ENCODE results near the gene SMIM7. TPM values are rescaled to one million over a fixed set of nuclear protein-coding genes. Genes with fewer than 3 reads are reported as not detected.

Gene SMIM7
- total RNA-seq, 6 donors from 2014 or later: 71.8 to 129 (median 80.4) TPM

DNA sequence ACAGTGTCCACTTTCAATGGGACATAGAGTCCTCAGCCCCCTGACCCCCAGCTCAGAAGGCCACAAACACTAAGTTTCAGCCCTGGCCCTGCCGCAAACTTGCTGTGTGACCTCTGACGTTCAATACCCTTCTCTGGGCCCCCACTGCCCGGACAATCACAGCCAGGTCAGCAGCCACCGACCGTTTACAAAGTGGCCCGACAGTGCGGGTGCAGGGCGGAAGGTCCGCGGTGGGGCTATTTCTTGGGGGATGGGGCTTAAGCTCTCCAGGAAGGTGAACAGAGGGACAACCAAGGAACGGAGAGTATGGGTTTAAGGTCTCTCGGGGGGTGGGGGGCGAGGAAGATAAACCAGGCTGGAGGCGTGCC is 496 bp downstream of the SMIM7 start:
- peak overlapping the region; percentile 53 to 90 (median 84) for H3K4me3 ChIP-seq
- H3K36me3 ChIP-seq: peaks cover 7 to 42% (median 27%) of the 10 kb centered on the region in 4 donors
- H3K27ac ChIP-seq: peak overlapping the region; percentile 84 to 98 (median 91)
- no peak for TF ChIP-seq EP300 (IDR thresholded peaks at IDR 0.05)
- no peak for TF ChIP-seq POLR2AphosphoS5 (IDR thresholded peaks at IDR 0.05)
- TF ChIP-seq, protein P1, sequence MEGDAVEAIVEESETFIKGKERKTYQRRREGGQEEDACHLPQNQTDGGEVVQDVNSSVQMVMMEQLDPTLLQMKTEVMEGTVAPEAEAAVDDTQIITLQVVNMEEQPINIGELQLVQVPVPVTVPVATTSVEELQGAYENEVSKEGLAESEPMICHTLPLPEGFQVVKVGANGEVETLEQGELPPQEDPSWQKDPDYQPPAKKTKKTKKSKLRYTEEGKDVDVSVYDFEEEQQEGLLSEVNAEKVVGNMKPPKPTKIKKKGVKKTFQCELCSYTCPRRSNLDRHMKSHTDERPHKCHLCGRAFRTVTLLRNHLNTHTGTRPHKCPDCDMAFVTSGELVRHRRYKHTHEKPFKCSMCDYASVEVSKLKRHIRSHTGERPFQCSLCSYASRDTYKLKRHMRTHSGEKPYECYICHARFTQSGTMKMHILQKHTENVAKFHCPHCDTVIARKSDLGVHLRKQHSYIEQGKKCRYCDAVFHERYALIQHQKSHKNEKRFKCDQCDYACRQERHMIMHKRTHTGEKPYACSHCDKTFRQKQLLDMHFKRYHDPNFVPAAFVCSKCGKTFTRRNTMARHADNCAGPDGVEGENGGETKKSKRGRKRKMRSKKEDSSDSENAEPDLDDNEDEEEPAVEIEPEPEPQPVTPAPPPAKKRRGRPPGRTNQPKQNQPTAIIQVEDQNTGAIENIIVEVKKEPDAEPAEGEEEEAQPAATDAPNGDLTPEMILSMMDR (IDR thresholded peaks at IDR 0.05): no peak
- no peak for TF ChIP-seq POLR2A (IDR thresholded peaks at IDR 0.05)
- peaks cover 27 to 49% (median 30%) of the 10 kb centered on the region in 4 donors for H3K4me1 ChIP-seq
- no peaks in the 10 kb centered on the region for H3K9me3 ChIP-seq
- 2 to 3% methylated on average over 9 to 14 of the region's 14 CpGs for WGBS, 2 donors
- no peak for DNase-seq
- no peak for ATAC-seq (ENCODE audit: low FRiP score in 2 of 2)
- H3K27me3 ChIP-seq: no peaks in the 10 kb centered on the region

DNA sequence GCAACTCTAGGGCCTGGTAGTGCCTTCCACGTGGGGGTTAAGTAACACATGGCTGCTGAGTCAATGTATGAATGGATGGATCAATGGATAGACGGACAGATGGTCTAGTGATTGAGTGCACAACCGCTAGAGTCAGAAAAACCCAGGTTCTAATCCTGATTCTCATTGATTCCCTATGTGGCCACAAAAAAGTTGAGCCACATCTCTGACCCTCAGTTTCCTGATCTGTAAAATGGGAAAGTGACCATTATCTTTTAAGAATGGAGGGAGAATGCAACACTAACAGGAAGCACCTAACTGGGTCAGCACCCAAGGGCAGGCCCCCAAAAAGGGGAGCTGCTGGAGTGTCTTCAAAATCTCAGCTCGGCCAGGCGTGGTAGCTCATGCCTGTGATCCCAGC is 2.6 kb downstream of the SMIM7 start:
- Histone ChIP-seq H3K36me3 (peaks cover 16 to 63% (median 46%) of the 10 kb centered on the region in 4 donors), H3K4me1 (peaks cover 23 to 40% (median 23%) of the 10 kb centered on the region in 4 donors), H3K4me3 (no peak overlapping the region), H3K27me3 (no peaks in the 10 kb centered on the region), H3K9me3 (no peaks in the 10 kb centered on the region), H3K27ac (no peak overlapping the region)
- DNase-seq (no peak), ATAC-seq (ENCODE audit: low FRiP score in 2 of 2) (no peak)
- 91% methylated on average over 5 of the region's 5 CpGs for WGBS, 2 donors
- TF ChIP-seq EP300 (IDR thresholded peaks at IDR 0.05) (no peak), POLR2A (IDR thresholded peaks at IDR 0.05) (no peak), POLR2AphosphoS5 (IDR thresholded peaks at IDR 0.05) (no peak)
- TF ChIP-seq, protein P1 (IDR thresholded peaks at IDR 0.05): no peak

DNA sequence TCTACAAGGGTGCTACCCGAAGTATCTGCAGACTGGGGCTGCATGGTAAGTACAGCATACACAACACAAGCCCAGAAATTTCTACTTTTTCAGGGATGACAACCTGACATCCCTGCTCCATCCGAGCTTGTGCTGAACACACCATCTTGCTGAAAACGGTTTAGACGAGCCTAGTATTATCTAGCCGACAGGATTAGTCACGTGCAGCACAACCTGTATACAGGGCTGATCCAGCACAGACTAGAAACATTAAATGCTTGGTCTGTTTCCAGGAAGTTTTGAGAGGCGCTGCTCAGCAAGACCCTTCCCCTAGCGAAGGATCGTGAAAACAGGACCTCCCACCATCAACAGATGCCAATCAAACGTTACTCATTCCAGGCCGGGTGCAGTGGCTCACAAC is 4.2 kb downstream of the SMIM7 start:
- Histone ChIP-seq H3K27ac (no peak overlapping the region), H3K27me3 (no peaks in the 10 kb centered on the region), H3K4me1 (peaks cover 14 to 28% (median 17%) of the 10 kb centered on the region in 4 donors), H3K4me3 (no peak overlapping the region), H3K36me3 (peaks cover 21 to 79% (median 60%) of the 10 kb centered on the region in 4 donors), H3K9me3 (no peaks in the 10 kb centered on the region)
- no peak for DNase-seq
- 86 to 89% methylated on average over 11 of the region's 11 CpGs for WGBS, 2 donors
- no peak for TF ChIP-seq POLR2A (IDR thresholded peaks at IDR 0.05)
- TF ChIP-seq EP300 (IDR thresholded peaks at IDR 0.05): no peak
- TF ChIP-seq, protein P1 (IDR thresholded peaks at IDR 0.05): no peak
- TF ChIP-seq POLR2AphosphoS5 (IDR thresholded peaks at IDR 0.05): no peak
- ATAC-seq (ENCODE audit: low FRiP score in 2 of 2): no peak

DNA sequence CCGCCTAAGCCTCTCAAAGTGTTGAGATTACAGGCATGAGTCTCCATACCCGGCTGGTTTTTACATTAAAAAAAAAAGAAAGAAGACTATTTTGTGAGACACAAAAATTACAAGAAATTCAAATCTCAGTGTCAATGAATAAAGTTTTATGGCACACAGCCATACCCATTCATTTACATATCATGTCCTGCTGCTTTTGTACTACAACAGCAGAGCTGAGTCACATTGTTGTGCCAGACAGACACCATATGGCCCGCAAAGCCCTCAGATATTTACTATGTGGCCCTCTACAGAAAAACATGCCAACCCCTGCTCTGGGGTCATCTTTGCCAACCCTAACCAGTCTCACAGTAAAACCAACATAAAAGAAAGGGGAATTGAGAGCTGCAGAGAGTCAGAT is 5.3 kb downstream of the SMIM7 start:
- WGBS, 2 donors: 90 to 92% methylated on average over 3 of the region's 3 CpGs
- no peak for ATAC-seq (ENCODE audit: low FRiP score in 2 of 2)
- no peaks in the 10 kb centered on the region for H3K9me3 ChIP-seq
- H3K27me3 ChIP-seq: no peaks in the 10 kb centered on the region
- TF ChIP-seq POLR2A (IDR thresholded peaks at IDR 0.05): no peak
- TF ChIP-seq POLR2AphosphoS5 (IDR thresholded peaks at IDR 0.05): no peak
- no peak for TF ChIP-seq EP300 (IDR thresholded peaks at IDR 0.05)
- TF ChIP-seq, protein P1 (IDR thresholded peaks at IDR 0.05): no peak
- H3K27ac ChIP-seq: no peak overlapping the region
- DNase-seq: no peak
- H3K4me1 ChIP-seq: peaks cover 14 to 36% (median 19%) of the 10 kb centered on the region in 4 donors
- peaks cover 21 to 81% (median 60%) of the 10 kb centered on the region in 4 donors for H3K36me3 ChIP-seq
- no peak overlapping the region for H3K4me3 ChIP-seq

DNA sequence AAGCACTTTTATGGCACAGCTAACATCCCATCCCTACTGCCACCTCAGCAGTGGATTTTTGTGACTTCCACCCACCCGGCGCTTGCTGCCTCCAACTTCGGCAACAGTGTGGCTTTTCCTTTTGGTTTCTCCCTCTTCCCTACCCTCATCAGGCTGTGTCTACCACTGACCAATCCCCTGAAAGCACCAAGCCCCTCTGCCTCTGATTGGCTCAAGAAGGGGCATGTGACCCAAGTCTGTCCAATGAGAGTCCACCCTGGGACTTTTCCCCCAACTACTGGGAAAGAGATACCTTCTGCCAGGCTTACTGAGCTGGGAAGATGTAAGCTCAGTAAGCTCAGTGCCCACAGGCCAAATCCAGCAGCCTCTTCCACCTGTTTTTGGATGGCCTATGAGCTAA is 5.8 kb downstream of the SMIM7 start:
- 94 to 97% methylated on average over 3 of the region's 3 CpGs for WGBS, 2 donors
- no peak for TF ChIP-seq EP300 (IDR thresholded peaks at IDR 0.05)
- TF ChIP-seq POLR2A (IDR thresholded peaks at IDR 0.05): no peak
- no peak for TF ChIP-seq POLR2AphosphoS5 (IDR thresholded peaks at IDR 0.05)
- TF ChIP-seq, protein P1 (IDR thresholded peaks at IDR 0.05): no peak
- no peaks in the 10 kb centered on the region for H3K27me3 ChIP-seq
- no peaks in the 10 kb centered on the region for H3K9me3 ChIP-seq
- no peak overlapping the region for H3K4me3 ChIP-seq
- ATAC-seq (ENCODE audit: low FRiP score in 2 of 2) (no peak), DNase-seq (no peak)
- peaks cover 21 to 81% (median 62%) of the 10 kb centered on the region in 4 donors for H3K36me3 ChIP-seq
- no peak overlapping the region for H3K27ac ChIP-seq
- H3K4me1 ChIP-seq: peaks cover 10 to 37% (median 18%) of the 10 kb centered on the region in 4 donors
